ENCODE results near the gene SYNE1.
A peak's percentile ranks its signal among the peaks of the same experiment; 100 is the strongest.

SYNE1 gene

DNA sequence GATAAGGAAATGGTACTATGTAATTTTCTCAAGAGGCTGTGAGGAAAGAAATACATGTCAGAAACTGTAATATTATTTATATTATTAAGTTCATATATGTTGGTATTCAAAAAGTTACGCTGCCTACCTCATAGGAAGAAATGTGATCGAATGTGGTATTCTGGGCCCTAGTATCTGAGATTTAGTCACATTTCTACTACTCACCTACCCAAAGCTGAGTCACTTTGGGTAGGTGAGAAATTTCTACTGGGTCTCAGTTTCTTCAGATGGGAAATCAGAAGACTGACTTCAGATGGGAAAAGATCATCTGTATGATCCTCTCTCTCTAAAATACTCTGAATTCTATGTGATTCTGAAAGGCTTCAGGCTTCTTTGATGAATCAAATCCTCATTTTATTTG is 411.0 kb downstream of the SYNE1 start:
- DNase-seq, result no peak

DNA sequence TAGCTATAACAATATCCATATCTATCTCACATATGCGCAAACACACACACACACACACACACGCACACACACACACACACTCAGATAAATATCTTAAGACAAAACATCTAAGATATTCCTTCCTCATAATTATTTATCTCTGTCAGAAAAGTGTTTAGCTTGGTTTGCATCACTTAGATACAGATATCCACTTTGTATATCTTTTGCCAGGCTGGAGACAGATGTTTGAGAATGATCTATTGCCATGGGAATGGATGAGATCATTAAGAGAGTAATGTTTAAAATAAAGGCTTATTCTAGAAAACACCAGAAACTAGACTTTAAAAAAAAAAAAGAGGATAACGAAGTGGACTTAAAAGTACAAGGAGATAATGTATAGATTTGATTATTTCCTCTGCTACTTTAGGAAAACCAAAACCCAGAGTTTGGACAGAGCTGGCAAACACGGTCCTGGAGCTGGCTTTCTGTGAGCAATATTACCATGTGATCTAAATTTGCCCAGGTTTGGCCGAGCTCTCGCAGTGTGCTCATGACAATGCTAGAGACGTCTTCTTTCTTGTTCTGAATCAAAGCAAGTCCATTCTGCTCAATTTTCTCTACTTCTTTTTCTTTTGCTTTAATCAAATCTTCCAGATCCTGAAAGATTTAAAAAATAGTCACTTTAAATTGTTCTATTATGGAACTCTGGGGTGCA is 411.8 kb downstream of the SYNE1 start:
- DNase-seq, result peak; percentile 11

GRCh38 chr6:152223636-152224035 is 413.5 kb downstream of the SYNE1 start:
- DNase-seq, result no peak

- DNase-seq, result no peak
These were observed 415.1 kb downstream of the SYNE1 start for GRCh38 chr6:152221806-152222628.

GRCh38 chr6:152220786-152221185 is 416.4 kb downstream of the SYNE1 start:
- peak; percentile 38 for DNase-seq

DNA sequence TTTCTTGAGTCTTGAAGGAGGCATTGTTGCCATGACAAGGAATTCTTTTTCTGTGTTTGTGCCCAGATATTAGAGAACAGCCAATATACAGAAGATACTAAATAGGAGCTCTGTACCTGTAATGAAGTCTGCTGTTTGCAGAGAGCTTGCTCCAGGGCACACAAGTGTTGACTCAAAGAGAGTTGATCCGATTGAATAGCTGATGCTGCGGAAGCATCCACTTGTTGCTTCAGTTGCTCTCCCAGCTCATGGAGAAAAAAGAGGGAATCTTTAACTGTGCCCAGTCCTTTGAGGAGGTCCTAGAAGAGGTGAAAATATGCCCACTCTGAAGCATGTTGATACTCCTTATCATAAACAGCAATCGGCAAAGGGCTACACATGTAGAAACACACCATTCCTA is 418.3 kb downstream of the SYNE1 start:
- no peak for DNase-seq

DNA sequence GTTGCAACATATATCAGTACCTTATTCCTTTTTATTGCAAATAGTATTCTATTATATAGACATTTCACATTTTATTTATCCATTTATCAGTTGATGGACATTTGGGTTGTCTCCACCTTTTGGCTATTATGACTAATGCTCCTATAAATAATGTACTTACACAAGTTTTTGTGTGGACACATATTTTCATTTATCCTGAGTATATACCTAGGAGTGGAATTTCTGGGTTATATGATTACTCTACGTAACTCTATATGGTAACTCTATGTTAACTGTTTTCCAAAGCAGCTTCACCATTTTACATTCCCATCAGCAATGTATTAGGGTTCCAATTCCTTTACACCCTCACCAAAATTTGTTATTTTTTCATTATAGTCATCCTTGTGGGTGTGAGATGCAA is 424.7 kb downstream of the SYNE1 start:
- no peak for DNase-seq

DNA sequence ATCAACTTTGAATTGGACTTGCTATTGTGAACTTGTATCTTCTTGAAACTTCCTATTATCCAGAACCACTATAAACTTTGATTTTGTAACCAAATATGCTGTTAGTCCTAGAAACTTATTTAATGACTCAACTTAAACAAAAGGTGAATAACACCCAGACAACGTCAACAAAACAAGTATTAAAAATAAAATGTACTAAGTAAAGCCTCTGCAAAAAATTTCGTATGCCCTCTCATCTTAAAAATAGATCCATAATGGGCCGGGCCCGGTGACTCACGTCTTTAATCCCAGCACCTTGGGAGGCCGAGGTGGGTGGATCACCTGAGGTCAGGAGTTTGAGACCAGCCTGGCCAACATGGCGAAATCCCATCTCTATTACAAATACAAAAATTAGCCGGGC is 428.0 kb downstream of the SYNE1 start:
- DNase-seq, result no peak

DNA sequence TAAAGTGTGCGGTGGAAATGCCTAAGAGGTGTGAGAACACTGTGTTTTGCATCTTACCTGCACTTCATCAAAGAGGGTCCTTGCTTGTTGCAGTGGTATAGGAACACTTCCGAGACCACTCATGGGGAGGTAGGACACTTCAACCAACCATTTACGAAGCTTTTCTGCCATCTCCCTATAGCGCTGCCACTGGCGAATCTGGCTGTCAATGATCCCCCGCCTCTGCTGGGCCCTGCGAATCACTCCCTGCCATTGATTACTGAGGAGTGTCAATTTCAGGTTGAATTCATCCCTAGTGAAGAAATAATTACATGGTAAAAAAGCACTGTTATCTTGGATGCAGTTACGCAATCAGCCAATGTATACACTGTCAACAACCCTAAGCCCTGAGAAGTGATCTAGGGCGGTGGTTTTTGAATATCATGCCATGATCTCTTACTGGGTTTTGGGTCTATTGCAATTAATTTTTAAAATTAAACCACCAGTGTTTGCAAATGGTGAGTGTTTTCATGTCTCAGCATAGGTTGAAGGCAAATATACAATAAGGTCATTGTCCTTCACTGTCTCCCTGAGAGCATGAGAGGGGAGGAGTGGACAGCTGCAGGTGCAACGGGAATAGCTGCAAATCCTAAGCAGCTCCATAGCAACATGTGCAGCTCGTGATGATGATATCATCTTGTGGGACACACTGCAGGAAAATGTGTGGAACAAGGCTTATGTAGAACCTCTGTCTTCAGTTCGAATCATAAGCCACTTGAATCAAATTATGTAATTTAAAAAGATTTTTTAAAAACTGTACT is 429.0 kb downstream of the SYNE1 start:
- no peak for DNase-seq

DNA sequence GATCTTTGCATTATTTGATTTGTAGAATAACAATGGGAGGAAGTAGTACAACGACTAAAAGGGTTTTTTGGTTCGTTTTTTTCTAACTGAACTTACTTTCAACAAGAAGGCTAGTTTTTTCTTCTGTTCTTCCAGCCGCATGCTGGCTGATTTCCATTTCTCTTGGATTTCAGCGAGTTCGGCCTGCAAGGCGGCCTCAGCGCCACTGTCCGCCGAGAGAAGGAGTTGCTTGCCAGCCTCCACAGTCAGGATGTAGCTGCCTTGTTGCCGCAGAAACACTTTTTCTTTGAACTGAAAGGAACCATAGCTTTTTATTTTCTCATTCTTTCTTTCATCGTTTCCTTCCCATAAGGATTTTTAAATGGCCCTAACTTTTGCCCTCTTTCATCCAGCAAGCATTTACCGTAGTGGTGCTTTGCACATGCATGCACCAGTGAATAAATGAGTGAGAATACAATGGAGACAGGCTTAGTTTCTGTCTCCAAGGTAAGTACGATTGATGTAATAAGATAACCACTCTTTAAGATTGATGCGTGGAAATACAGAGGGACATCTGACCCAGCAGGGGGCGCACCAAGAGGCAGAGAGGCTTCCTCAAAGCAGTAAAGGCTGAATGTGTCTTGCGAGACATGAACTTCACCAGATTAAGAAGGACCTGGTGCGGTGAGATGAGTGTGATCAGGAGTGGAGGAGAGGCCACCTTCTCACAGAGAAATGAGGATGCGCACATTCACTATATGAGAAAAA is 430.9 kb downstream of the SYNE1 start:
- peak; percentile 7 for DNase-seq

DNA sequence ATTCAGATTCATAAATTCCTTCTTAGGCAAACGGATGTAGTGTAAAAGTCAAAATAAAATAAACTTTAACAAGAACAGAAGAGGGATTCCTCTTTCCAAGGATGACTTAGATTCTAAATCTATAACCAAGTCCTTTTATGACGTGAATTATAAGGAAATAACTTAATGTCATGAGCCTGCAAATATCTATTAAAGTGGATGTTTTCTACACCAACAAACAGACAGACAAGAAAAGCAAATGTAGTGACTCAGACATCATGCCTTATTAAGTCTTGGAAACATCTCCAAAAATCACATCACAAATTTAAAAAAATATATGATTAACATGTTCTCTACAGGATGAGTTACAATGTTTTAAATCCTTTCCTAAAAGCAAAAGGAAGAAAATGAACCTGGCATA is 432.6 kb downstream of the SYNE1 start:
- no peak for DNase-seq

- DNase-seq, result no peak
These were observed 436.0 kb downstream of the SYNE1 start for GRCh38 chr6:152201120-152201519.

DNA sequence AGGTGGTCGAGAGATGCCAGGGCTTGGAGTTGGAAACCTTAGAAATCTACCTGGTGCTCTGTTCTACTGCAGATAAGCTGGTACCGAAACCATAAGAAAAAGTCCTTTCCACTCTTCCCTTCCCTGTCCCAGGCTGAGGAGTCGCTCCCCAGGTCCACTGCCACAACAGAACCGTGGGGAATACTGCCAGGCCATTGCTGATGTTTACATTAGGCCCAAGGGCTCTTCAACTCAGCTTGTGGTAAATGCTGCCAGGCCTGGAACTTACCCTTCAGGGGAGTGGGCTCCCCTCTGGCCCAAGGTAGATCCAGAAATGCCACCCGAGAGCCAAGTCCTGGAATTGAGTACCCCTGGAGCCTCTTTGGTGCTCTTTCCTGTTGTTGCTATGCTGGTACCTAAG is 441.3 kb downstream of the SYNE1 start:
- DNase-seq, result no peak

DNA sequence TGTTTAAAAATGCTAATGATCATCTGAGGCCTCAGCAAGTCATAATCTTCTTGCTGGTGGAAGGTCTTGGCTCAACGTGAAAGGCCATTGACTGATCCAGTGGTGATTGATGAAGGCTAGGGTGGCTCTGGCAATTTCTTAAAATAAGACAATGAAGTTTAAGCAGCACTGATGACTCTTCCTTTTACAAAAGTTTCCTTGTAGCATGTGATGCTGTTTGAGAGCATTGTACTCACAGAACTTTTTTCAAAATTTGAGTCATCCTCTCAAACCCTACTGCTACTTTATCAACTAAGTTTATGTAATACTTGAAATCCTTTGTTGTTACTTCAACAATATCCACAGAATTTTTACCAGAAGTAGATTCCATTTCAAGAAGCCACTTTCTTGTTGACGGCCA is 447.4 kb downstream of the SYNE1 start:
- no peak for DNase-seq

- DNase-seq, result no peak
These were observed 449.2 kb downstream of the SYNE1 start for GRCh38 chr6:152188011-152188410.

DNA sequence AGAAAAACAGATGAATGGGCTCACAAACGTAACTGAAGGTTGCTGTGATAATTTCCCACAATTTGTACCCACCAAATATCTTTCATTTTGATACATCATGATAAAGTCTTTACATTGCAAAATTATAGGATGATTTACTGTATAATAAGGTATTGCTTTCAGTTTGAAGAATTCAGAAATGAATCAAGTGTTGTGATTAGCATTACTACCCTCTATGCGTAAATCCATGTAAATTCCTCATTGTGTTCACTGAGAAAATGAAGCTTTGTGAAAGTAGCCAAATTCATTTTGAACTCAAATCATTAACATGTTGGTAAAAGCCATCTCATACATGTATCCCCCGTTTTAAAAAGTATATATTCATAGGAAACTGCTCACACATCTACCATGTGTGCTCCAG is 450.3 kb downstream of the SYNE1 start:
- DNase-seq, result no peak

GRCh38 chr6:152184917-152185574 is 452.1 kb downstream of the SYNE1 start:
- DNase-seq, result no peak

DNA sequence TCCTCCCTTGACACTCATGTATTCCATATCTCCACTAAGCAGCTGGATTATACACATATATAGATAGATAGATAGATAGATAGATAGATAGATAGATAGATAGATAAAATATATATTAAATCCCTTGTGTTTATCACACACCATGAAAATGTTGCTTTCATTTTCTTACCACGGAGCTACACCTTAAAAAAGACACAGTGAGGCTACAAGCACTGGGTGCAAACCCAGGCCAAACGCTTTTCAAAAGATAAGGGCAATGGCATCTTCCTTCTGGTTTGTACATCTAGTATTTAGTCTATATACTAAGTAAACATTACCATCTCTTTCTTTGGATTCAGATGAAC is 452.6 kb downstream of the SYNE1 start:
- DNase-seq, result no peak

DNA sequence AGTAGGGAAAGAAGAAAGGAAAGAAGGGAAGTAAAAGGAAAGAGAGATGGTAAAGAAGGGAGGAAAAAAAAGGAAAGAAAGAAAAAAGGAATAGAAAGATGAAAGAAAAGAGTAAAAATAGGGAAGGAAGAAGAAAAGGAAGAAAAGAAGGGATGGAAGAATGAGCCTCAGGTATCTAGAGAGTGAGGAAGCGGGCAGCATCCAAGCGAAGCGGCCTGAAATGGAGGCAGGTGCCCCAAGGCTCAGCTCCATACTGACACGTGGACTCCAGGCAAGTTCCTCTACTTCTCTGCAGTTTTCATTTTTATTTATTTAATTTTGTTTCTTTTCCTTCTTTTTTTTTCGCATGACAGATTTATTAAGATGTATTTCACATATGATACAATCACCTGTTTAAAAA is 456.6 kb downstream of the SYNE1 start:
- DNase-seq, result no peak

GRCh38 chr6:152176268-152176667 is 460.9 kb downstream of the SYNE1 start:
- DNase-seq, result no peak

DNA sequence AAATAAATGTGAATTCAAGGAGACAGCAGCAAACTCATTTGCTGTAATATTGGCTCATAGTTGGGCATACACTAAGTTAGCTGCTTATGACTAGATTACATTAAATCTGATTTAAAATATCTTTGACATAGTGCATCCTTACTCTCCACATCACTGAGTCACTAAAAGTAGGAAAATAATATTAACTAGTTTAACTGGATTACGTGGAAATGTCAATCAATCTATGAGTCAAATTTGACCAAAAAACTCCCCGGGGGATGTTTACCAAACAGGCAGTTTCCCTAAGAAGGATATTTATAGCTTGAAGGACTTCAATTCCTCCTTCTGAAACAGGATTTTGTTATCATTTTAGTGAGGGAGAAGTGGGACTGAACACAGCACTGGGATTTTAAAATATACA is 463.2 kb downstream of the SYNE1 start:
- DNase-seq, result no peak

DNA sequence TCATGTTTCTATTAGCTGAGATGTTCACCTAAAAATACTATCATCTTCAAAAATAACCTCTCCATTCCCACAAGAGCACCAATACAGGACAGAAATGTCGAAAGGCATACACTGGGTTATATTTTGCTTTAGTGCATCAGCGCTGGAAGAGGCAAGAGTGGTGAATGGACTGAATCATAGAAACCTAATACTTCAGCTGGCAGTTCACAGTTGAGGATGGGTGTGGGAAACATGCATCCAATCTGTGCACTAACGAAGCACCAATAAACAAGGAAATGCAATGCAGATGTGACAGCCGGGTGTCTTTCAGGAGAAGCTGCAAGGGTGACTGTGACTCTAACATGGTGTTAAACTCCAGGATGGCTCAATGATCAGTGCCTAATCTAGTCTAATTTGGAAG is 463.8 kb downstream of the SYNE1 start:
- no peak for DNase-seq

Measured in fibroblast of skin of abdomen (primary cell).